Epithelial cell of proximal tubule (primary cell): Measurements from ENCODE around the gene RGS18. TPM values are rescaled to one million over a fixed set of nuclear protein-coding genes. Genes with fewer than 3 reads are reported as not detected.
"Not testable (repeated sequence)": the region's sequence is repeated elsewhere in the genome, so short reads cannot be mapped to it uniquely, and the experiment has no call there.

Experiments
- DNase-seq: peaks from one replicate; pipeline ENCODE4 v3.0.0-alpha.2; 2011; ENCODE audit warnings: low read depth
- H3K4me3 ChIP-seq: 2 replicates; pipeline ENCODE4 v1.5.1; 2011; ENCODE audit warnings: low read depth, mild to moderate bottlenecking, low read length
- total RNA-seq: library from RNA; depleted of rRNA; stranded (reverse); fragments of >200 nt; gene quantifications from 2 replicates; pipeline ENCODE4 v1.2.3, GENCODE V29; 2015
- TF ChIP-seq, protein P1 (sequence below): conservative IDR thresholded peaks from 2 replicates; pipeline ENCODE4 v1.5.1; 2012; ENCODE audit warnings: low read depth, mild to moderate bottlenecking, low read length

RGS18 gene
- total RNA-seq, 1 donor from 2014 or later = not detected

DNA sequence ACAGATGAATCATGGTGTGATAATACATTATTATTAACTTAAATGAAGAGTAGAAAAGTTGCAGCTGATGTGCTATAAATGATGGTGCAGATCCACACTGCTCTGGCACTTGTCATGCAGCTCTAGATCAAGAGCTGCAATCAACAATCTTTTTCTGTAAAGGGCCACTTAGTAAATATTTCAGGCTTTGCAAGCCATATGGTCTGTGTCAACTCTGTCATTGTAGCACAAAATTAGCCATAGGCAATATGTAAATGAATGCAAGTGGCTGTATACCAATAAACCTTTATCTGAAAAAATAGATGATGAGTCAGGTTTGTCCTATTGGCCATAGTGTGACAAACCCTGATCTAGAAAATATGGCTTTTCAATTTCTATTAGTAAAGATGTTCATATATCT lies 66.6 kb downstream of the RGS18 start:
- TF ChIP-seq, protein P1, sequence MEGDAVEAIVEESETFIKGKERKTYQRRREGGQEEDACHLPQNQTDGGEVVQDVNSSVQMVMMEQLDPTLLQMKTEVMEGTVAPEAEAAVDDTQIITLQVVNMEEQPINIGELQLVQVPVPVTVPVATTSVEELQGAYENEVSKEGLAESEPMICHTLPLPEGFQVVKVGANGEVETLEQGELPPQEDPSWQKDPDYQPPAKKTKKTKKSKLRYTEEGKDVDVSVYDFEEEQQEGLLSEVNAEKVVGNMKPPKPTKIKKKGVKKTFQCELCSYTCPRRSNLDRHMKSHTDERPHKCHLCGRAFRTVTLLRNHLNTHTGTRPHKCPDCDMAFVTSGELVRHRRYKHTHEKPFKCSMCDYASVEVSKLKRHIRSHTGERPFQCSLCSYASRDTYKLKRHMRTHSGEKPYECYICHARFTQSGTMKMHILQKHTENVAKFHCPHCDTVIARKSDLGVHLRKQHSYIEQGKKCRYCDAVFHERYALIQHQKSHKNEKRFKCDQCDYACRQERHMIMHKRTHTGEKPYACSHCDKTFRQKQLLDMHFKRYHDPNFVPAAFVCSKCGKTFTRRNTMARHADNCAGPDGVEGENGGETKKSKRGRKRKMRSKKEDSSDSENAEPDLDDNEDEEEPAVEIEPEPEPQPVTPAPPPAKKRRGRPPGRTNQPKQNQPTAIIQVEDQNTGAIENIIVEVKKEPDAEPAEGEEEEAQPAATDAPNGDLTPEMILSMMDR = no peak
- H3K4me3 ChIP-seq = no peak overlapping the region
- DNase-seq = no peak

DNA sequence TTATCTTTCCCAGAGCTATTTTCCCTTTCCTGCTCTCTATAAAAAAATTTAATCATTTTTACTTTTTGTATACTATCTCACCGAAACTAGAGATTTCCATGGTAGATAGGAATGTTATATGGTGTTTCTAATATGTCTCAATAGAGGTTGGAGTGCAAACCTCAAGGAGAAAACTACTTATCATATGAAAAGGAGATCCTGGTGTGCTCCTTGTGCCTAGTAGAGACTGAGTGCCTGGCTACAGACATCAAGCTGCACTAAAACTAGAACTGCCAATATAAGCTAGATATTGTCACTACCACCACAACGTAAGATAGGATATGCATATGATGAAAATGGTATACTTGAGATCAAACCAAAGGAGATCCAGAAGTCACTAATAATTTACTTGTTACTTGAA lies 67.0 kb downstream of the RGS18 start:
- TF ChIP-seq, protein P1 = no peak
- no peak overlapping the region for H3K4me3 ChIP-seq
- no peak for DNase-seq

DNA sequence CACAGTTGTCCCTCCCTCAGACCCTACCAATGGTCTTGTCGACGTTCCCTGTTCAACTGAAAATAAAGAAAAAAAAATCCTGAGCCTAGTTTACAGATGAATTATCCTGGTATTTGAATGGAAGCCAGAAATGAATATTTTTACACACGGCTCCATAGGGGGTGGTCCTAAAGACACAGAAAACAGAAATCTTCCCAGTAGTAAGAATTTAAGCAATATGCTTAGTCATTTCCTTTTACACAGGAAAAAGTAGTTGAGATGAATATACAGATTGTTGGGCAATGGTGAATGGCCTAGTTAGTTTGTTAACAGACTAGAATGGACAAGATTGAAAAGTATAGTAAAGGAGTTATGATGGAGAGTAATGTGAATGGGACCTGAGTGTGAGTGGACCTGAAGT lies 67.4 kb downstream of the RGS18 start:
- H3K4me3 ChIP-seq = no peak overlapping the region
- no peak for DNase-seq
- TF ChIP-seq, protein P1 = no peak

DNA sequence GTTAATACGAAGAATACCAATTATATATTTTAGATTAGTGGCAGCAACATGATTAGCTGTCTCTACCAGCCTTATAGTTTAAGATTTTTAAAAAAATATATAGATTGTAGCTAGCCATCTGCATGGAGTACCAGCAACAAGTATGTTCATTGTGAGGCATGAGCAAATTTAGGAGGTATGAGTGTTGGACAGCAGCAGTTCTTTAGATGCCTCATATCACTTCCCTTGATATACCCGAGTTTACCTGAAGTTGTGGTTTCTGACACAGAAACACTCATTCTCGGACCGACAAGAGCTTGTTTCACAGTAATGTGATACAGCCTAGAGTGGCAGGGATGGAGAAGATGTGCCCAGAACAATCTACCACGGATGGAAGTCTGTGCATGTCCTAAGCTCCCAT lies 69.1 kb downstream of the RGS18 start:
- DNase-seq = no peak
- no peak overlapping the region for H3K4me3 ChIP-seq
- TF ChIP-seq, protein P1 = no peak

DNA sequence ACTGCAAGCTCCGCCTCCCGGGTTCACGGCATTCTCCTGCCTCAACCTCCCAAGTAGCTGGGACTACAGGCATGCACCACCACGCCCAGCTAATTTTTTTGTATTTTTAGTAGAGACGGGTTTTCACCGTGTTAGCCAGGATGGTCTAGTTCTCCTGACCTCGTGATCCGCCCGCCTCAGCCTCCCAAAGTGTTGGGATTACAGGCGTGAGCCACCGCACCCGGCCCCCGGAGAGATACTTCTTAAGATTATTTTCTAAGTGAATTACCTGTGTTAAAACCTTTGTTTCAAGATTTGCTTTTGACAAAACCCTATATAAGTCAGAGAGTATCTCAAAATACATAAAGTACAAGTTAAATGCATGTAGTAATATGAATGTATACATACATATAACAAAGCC lies 69.7 kb downstream of the RGS18 start:
- DNase-seq, H3K4me3 ChIP-seq: not testable (repeated sequence)

DNA sequence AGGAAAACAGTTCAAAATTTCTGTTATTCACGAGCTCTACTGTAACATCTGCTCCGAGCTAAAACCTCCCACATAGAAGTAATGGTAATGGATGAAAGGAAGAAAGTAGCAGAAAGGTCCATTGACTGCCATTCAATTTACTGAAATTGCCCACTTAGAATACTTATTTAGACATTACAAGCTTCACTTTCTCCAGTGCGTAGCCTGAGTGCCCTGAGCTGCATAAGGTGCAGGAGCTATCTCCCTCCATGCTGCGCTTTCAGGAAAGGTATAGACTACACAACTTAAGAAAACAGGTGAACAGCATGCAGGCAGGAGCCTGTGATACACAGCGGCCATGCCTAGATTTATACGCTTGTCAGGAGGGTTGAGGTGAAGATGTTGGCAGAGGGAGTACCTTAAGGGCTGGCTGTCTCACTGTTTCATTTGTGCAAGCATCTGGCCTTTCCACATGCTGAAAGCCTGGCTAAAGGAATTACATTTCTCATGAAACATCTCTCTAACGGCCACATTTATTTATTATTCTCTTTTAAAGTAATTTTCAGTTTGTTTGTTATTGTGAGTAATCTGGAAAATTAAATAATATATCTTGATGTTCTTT lies 74.7 kb downstream of the RGS18 start:
- H3K4me3 ChIP-seq = no peak overlapping the region
- TF ChIP-seq, protein P1 = no peak
- no peak for DNase-seq

DNA sequence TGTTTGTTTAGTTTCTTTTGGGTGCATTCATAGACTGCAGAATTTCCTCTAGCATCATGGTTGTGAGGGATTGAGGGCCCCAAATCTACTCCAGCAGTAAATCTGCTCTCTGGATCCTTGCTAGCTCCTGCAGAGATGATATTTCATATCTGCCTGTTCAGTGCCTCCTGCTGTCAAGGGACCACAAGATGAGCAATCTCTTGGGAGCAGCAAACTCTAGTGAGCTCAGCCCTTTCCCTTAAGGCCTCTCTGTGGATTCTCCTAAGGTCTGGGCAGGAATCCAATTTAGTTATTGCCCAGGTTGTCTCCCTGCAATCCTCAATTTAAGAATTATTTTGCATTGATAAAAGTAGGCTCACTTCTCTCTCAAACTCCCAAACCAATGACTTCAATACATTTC lies 76.9 kb downstream of the RGS18 start:
- no peak for DNase-seq
- TF ChIP-seq, protein P1 = no peak
- no peak overlapping the region for H3K4me3 ChIP-seq

Other genes with a start within 250 kb of the RGS18 start
- gene RGS21, start 158.5 kb downstream of the RGS18 start, total RNA-seq = not detected in 2 replicates